ENCODE data around the gene ATP1B1. TPM values are rescaled to one million over a fixed set of nuclear protein-coding genes. Genes with fewer than 3 reads are reported as not detected.

Gene ATP1B1
- total RNA-seq, 4 donors from 2014 or later: 87.0 to 222 (median 153) TPM

- WGBS, 2 donors: 28 to 39% methylated on average over 6 of the region's 6 CpGs
- DNase-seq: no peak
- Histone ChIP-seq H3K27ac (no peak overlapping the region), H3K27me3 (no peaks in the 10 kb centered on the region), H3K4me3 (no peak overlapping the region), H3K9me3 (no peaks in the 10 kb centered on the region), H3K36me3 (peaks cover 0 to 90% (median 3%) of the 10 kb centered on the region in 3 donors), H3K4me1 (peaks cover 0 to 40% (median 0%) of the 10 kb centered on the region in 3 donors)
- intact Hi-C loops (cut with DNase I): no loop called here
- TF ChIP-seq POLR2A (IDR thresholded peaks at IDR 0.05): no peak
- TF ChIP-seq CTCF (IDR thresholded peaks at IDR 0.05): no peak
These were observed 22.8 kb downstream of the ATP1B1 start for GRCh38 chr1:169129109-169129784.

GRCh38 chr1:169130683-169131082 lies 24.2 kb downstream of the ATP1B1 start:
- Histone ChIP-seq H3K36me3 (peaks cover 0 to 75% (median 3%) of the 10 kb centered on the region in 3 donors), H3K27ac (no peak overlapping the region), H3K27me3 (no peaks in the 10 kb centered on the region), H3K4me3 (no peak overlapping the region), H3K4me1 (peaks cover 0 to 35% (median 0%) of the 10 kb centered on the region in 3 donors), H3K9me3 (no peaks in the 10 kb centered on the region)
- intact Hi-C loops (cut with DNase I): no loop called here
- TF ChIP-seq CTCF (IDR thresholded peaks at IDR 0.05) (no peak), POLR2A (IDR thresholded peaks at IDR 0.05) (no peak)
- no peak for DNase-seq
- WGBS, 2 donors: 69 to 81% methylated on average over 4 of the region's 4 CpGs

- H3K9me3 ChIP-seq: no peaks in the 10 kb centered on the region
- WGBS, 2 donors: 50 to 53% methylated on average over 4 of the region's 4 CpGs
- no peaks in the 10 kb centered on the region for H3K27me3 ChIP-seq
- H3K4me3 ChIP-seq: no peak overlapping the region
- no peak for DNase-seq
- H3K36me3 ChIP-seq: peaks cover 0 to 55% (median 0%) of the 10 kb centered on the region in 3 donors
- no peak overlapping the region for H3K27ac ChIP-seq
- H3K4me1 ChIP-seq: peaks cover 0 to 30% (median 0%) of the 10 kb centered on the region in 3 donors
- TF ChIP-seq POLR2A (IDR thresholded peaks at IDR 0.05) (no peak), CTCF (IDR thresholded peaks at IDR 0.05) (no peak)
- intact Hi-C loops (cut with DNase I): no loop called here
These were observed 26.2 kb downstream of the ATP1B1 start for GRCh38 chr1:169132512-169133227.

GRCh38 chr1:169133228-169133576 lies 26.7 kb downstream of the ATP1B1 start:
- intact Hi-C loops (cut with DNase I): no loop called here
- no peak for DNase-seq
- 86 to 87% methylated on average over 5 of the region's 5 CpGs for WGBS, 2 donors
- H3K36me3 ChIP-seq: peaks cover 0 to 50% (median 0%) of the 10 kb centered on the region in 3 donors
- H3K27ac ChIP-seq: no peak overlapping the region
- no peak for TF ChIP-seq CTCF (IDR thresholded peaks at IDR 0.05)
- TF ChIP-seq POLR2A (IDR thresholded peaks at IDR 0.05): no peak
- peaks cover 0 to 30% (median 0%) of the 10 kb centered on the region in 3 donors for H3K4me1 ChIP-seq
- no peaks in the 10 kb centered on the region for H3K9me3 ChIP-seq
- no peak overlapping the region for H3K4me3 ChIP-seq
- no peaks in the 10 kb centered on the region for H3K27me3 ChIP-seq

GRCh38 chr1:169133801-169134502 lies 27.5 kb downstream of the ATP1B1 start:
- peaks cover 0 to 29% (median 0%) of the 10 kb centered on the region in 3 donors for H3K4me1 ChIP-seq
- no peaks in the 10 kb centered on the region for H3K27me3 ChIP-seq
- no peak overlapping the region for H3K27ac ChIP-seq
- 71 to 82% methylated on average over 2 of the region's 2 CpGs for WGBS, 2 donors
- DNase-seq: no peak
- H3K9me3 ChIP-seq: no peaks in the 10 kb centered on the region
- H3K4me3 ChIP-seq: no peak overlapping the region
- no peak for TF ChIP-seq POLR2A (IDR thresholded peaks at IDR 0.05)
- TF ChIP-seq CTCF (IDR thresholded peaks at IDR 0.05): peak in 3 of 6 experiments; percentile 13 to 38 (median 32)
- peaks cover 0 to 43% (median 0%) of the 10 kb centered on the region in 3 donors for H3K36me3 ChIP-seq
- intact Hi-C loops (cut with DNase I): no loop called here
